Thyroid gland (tissue), 4 donors: Measurements from ENCODE around the gene PHLDB1.

Experiments used
- POLR2A ChIP-seq, 2 donors: fragments of 450-650 bp; IDR thresholded peaks; one replicate each; pipeline ENCODE4 v1.6.1; 2017; ENCODE audit warnings: antibody characterized with exemption in 2 of 2, mild to moderate bottlenecking in 2 of 2, moderate library complexity in 1 of 2
- TF ChIP-seq, protein P1 (sequence below), 6 experiments: fragments of 200-600 bp in 3 of 6; fragments of 450-650 bp in 3 of 6; sonication (generic) in 3 of 6; IDR thresholded peaks; one replicate each; pipeline ENCODE4 v1.5.1; 2016 to 2019; ENCODE audit warnings: antibody characterized with exemption in 6 of 6, mild to moderate bottlenecking in 2 of 6, inconsistent platforms in 1 of 6, moderate library complexity in 1 of 6

DNA sequence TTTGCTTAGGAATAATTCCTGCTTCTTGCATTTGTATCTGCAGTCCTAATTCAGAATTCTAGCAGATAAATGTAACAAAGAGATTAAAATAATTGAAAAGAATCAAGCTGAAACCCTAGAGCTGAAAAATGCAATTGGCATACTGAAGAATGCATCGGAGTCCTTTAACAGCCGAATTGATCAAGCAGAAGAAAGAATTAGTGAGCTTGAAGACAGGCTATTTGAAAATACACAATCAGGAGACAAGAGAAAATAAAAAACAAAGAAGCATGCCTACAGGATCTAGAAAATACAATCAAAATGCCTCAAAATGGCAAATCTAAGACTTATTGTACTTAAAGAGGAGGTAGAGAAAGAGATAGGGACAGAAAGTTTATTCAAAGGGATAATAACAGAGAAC is 63.8 kb downstream of the PHLDB1 start:
- TF ChIP-seq, protein P1, sequence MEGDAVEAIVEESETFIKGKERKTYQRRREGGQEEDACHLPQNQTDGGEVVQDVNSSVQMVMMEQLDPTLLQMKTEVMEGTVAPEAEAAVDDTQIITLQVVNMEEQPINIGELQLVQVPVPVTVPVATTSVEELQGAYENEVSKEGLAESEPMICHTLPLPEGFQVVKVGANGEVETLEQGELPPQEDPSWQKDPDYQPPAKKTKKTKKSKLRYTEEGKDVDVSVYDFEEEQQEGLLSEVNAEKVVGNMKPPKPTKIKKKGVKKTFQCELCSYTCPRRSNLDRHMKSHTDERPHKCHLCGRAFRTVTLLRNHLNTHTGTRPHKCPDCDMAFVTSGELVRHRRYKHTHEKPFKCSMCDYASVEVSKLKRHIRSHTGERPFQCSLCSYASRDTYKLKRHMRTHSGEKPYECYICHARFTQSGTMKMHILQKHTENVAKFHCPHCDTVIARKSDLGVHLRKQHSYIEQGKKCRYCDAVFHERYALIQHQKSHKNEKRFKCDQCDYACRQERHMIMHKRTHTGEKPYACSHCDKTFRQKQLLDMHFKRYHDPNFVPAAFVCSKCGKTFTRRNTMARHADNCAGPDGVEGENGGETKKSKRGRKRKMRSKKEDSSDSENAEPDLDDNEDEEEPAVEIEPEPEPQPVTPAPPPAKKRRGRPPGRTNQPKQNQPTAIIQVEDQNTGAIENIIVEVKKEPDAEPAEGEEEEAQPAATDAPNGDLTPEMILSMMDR (IDR thresholded peaks at IDR 0.05): no peak
- TF ChIP-seq POLR2A (IDR thresholded peaks at IDR 0.05): no peak
